Keratinocyte (primary cell): ENCODE data around the gene NFAM1. TPM values are rescaled to one million over a fixed set of nuclear protein-coding genes. Genes with fewer than 3 reads are reported as not detected.

Experiments used
- DNase-seq: peaks from one replicate; pipeline ENCODE4 v3.0.0-alpha.2; 2011; ENCODE audit warnings: low read depth, missing footprints, low spot score
- FAIRE-seq: peaks from 2 replicates; lab custom pipeline; 2011; peaks lifted over from hg19 to GRCh38; lab: Jason Lieb, UNC
- H2AFZ ChIP-seq: 2 replicates; pipeline ENCODE4 v1.6.0; 2012; ENCODE audit warnings: low read length, control low read depth, inconsistent platforms; ENCODE audit not compliant: control insufficient read depth
- H3K27ac ChIP-seq: 2 replicates; pipeline ENCODE4 v1.5.1; 2011; ENCODE audit warnings: low read length; ENCODE audit not compliant: control insufficient read depth, insufficient read depth
- H3K27me3 ChIP-seq: 3 replicates; pipeline ENCODE4 v1.6.0; 2011; ENCODE audit warnings: low read length; ENCODE audit not compliant: control insufficient read depth, insufficient read depth; ENCODE audit errors: extremely low read depth
- H3K36me3 ChIP-seq, 2 experiments: 2 replicates in 1 of 2; 3 replicates in 1 of 2; pipeline ENCODE4 v1.5.1; 2011; ENCODE audit warnings: low read length in 2 of 2, mild to moderate bottlenecking in 1 of 2; ENCODE audit not compliant: control insufficient read depth in 2 of 2, insufficient read depth in 2 of 2; ENCODE audit errors: extremely low read depth in 1 of 2
- H3K4me1 ChIP-seq: 3 replicates; pipeline ENCODE4 v1.5.1; 2011; ENCODE audit warnings: low read length; ENCODE audit not compliant: control insufficient read depth, insufficient read depth; ENCODE audit errors: extremely low read depth
- H3K4me2 ChIP-seq: 3 replicates; pipeline ENCODE4 v1.6.0; 2011; ENCODE audit warnings: low read depth, low read length; ENCODE audit not compliant: control insufficient read depth, insufficient read depth; ENCODE audit errors: extremely low read depth
- H3K4me3 ChIP-seq, 3 experiments: fragments of 200-600 bp in 1 of 3; sonication (generic) in 1 of 3; 2 replicates in 2 of 3; 3 replicates in 1 of 3; pipeline ENCODE4 v1.5.1; 2011 to 2016; ENCODE audit warnings: low read length in 3 of 3, mild to moderate bottlenecking in 3 of 3, control low read depth in 2 of 3, inconsistent platforms in 1 of 3, low read depth in 1 of 3, mixed read lengths in 1 of 3, mixed run types in 1 of 3, moderate library complexity in 1 of 3; ENCODE audit not compliant: control insufficient read depth in 2 of 3, insufficient read depth in 2 of 3; ENCODE audit errors: extremely low read depth in 1 of 3
- H3K79me2 ChIP-seq: 2 replicates; pipeline ENCODE4 v1.6.0; 2012; ENCODE audit warnings: low read length; ENCODE audit not compliant: control insufficient read depth, insufficient read depth
- H3K9ac ChIP-seq: 3 replicates; pipeline ENCODE4 v1.6.0; 2011; ENCODE audit warnings: low read length; ENCODE audit not compliant: control insufficient read depth, insufficient read depth; ENCODE audit errors: extremely low read depth
- H3K9me1 ChIP-seq: 3 replicates; pipeline ENCODE4 v1.6.0; 2011; ENCODE audit warnings: low read length; ENCODE audit not compliant: control insufficient read depth, insufficient read depth; ENCODE audit errors: extremely low read depth
- H3K9me3 ChIP-seq: 2 replicates; pipeline ENCODE4 v1.5.1; 2012; ENCODE audit warnings: low read depth, low read length; ENCODE audit not compliant: control insufficient read depth
- H4K20me1 ChIP-seq: 3 replicates; pipeline ENCODE4 v1.6.0; 2011; ENCODE audit warnings: low read length; ENCODE audit not compliant: control insufficient read depth, insufficient read depth; ENCODE audit errors: extremely low read depth
- CTCF ChIP-seq, 3 experiments: IDR thresholded peaks in 1 of 3; conservative IDR thresholded peaks in 1 of 3; optimal IDR thresholded peaks in 1 of 3; 2 replicates in 2 of 3; 3 replicates in 1 of 3; pipeline versions ENCODE3 to v1.5.1; 2011; ENCODE audit warnings: low read length in 3 of 3, mild to moderate bottlenecking in 3 of 3, moderate library complexity in 2 of 3, control low read depth in 1 of 3, inconsistent platforms in 1 of 3; ENCODE audit not compliant: insufficient read depth in 2 of 3; ENCODE audit errors: extremely low read depth in 1 of 3
- EZH2 ChIP-seq: IDR thresholded peaks from one replicate; pipeline ENCODE4 v1.6.1; 2012; ENCODE audit warnings: inconsistent platforms, mild to moderate bottlenecking, low read length, moderate library complexity
- dilution Hi-C: fragments of 300-500 bp; cut with MboI; formaldehyde crosslinking; loops from one replicate; pipeline ENCODE4 v1.7.0; 2020; ENCODE audit warnings: low sequenced_read_pairs; ENCODE audit not compliant: extremely low pct_ligation_motif_present
- polyA plus RNA-seq, 5 experiments: library from polyadenylated mRNA; depleted of rRNA in 3 of 5; stranded (reverse) in 3 of 5; stranded (forward) in 1 of 5; unstranded in 1 of 5; fragments of >200 nt; gene quantifications; 1 replicate in 1 of 5; 2 replicates in 3 of 5; 3 replicates in 1 of 5; pipeline versions ENCODE4 v1.2.1 to v1.2.3, GENCODE V29; 2011 to 2012; ENCODE audit warnings: missing spikeins in 2 of 5, low read depth in 1 of 5, low replicate concordance in 1 of 5

Gene NFAM1
- polyA plus RNA-seq, 1 donor (not counting 4 experiments of a cell fraction or from before 2014, with no cell fraction given), result not detected

DNA sequence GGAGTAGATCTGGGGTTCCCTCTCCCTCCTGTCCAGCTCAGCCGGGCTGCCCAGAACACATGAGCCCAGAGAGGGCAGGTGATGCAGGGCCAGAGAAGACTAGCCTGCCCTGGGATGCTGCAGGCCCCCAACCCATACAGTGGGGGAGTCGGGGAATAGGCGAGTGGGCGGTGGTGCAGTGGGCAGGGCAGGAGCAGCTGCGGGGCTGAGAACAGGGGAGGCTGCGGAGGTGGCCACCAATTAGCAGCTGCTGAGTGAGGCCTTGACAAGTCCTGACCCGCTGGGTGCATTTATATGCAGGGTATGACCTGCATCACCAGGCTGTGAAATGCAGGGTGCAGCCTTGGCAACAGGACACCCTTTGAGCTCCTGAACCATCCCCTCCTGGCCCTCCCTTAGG is 43.1 kb downstream of the NFAM1 start:
- no peak overlapping the region for H3K9ac ChIP-seq
- FAIRE-seq (peak; percentile 83), DNase-seq (peak; percentile 55)
- H3K27me3 ChIP-seq, result peaks cover 14% of the 10 kb centered on the region
- H3K9me1 ChIP-seq, result no peaks in the 10 kb centered on the region
- peaks cover 5% of the 10 kb centered on the region for H3K4me1 ChIP-seq
- dilution Hi-C loops, result no loop called here
- no peaks in the 10 kb centered on the region for H3K79me2 ChIP-seq
- H3K27ac ChIP-seq, result no peak overlapping the region
- H3K4me2 ChIP-seq, result no peak overlapping the region
- no peak overlapping the region for H2AFZ ChIP-seq
- no peaks in the 10 kb centered on the region for H3K36me3 ChIP-seq
- no peaks in the 10 kb centered on the region for H3K9me3 ChIP-seq
- TF ChIP-seq EZH2, result no peak
- no peak for TF ChIP-seq CTCF (optimal IDR thresholded peaks at IDR 0.05 in 1 of 3, IDR thresholded peaks at IDR 0.05 in 1 of 3, conservative IDR thresholded peaks at IDR 0.05 in 1 of 3; ENCODE audit: extremely low read depth in 1 of 3, insufficient read depth in 2 of 3, low read length in 3 of 3)
- no peaks in the 10 kb centered on the region for H4K20me1 ChIP-seq
- H3K4me3 ChIP-seq, result no peak overlapping the region

DNA sequence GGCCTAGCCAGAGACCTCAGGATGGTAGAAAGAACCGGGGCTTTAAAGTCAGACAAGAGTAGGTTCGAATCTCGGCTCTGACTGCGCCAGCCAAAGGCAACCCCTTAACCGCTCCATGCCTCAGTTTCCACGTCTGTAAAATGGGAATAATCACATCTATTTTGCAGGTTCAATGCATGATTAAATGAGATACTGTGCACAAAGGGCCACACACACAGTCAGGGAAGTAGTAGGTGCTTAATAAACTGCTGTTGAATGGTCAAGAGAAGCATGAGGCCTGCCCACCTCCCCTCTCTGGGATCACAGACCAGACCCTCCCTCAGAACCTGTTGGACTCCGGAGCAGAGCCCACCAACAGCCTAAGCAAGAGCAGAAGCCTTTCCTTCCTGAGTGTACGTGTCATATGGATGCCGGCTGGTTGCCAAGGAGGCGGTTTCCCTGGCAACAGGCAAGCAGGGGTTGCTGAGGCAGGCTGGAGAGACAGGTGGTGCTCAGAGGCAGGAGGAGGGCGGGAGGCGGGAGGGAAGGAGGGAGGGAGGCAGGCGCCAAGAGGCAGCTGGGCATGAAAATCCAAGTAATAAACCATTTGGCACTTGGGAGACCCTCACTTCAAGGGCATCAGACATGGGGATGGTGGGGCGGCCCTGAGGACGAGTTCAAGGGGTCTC is 43.9 kb downstream of the NFAM1 start:
- no peak overlapping the region for H3K4me2 ChIP-seq
- no peak for TF ChIP-seq CTCF (optimal IDR thresholded peaks at IDR 0.05 in 1 of 3, IDR thresholded peaks at IDR 0.05 in 1 of 3, conservative IDR thresholded peaks at IDR 0.05 in 1 of 3; ENCODE audit: extremely low read depth in 1 of 3, insufficient read depth in 2 of 3, low read length in 3 of 3)
- TF ChIP-seq EZH2, result no peak
- no peaks in the 10 kb centered on the region for H4K20me1 ChIP-seq
- peaks cover 5% of the 10 kb centered on the region for H3K4me1 ChIP-seq
- H3K9ac ChIP-seq, result no peak overlapping the region
- no peak for FAIRE-seq
- dilution Hi-C loops, result no loop called here
- H3K9me3 ChIP-seq, result no peaks in the 10 kb centered on the region
- H3K27me3 ChIP-seq, result peaks cover 16% of the 10 kb centered on the region
- H3K27ac ChIP-seq, result no peak overlapping the region
- H3K4me3 ChIP-seq, result no peak overlapping the region
- H3K79me2 ChIP-seq, result no peaks in the 10 kb centered on the region
- no peak for DNase-seq
- H2AFZ ChIP-seq, result no peak overlapping the region
- no peaks in the 10 kb centered on the region for H3K36me3 ChIP-seq
- no peaks in the 10 kb centered on the region for H3K9me1 ChIP-seq
